Parathyroid adenoma (tissue), 2 donors: ENCODE data around the gene NTN3.
"Not testable (repeated sequence)": the region's sequence is repeated elsewhere in the genome, so short reads cannot be mapped to it uniquely, and the experiment has no call there.

ENCODE experiments used
- H2AFZ ChIP-seq: fragments of 300-600 bp; sonication (generic); one replicate; pipeline ENCODE4 v1.7.0; 2017; ENCODE audit warnings: antibody characterized with exemption, mild to moderate bottlenecking
- H3K27ac ChIP-seq: fragments of 300-600 bp; sonication (generic); one replicate; pipeline ENCODE4 v1.7.0; 2017
- H3K27me3 ChIP-seq: fragments of 300-600 bp; sonication (generic); one replicate; pipeline ENCODE4 v1.7.0; 2017; ENCODE audit warnings: low read length; ENCODE audit not compliant: control insufficient read depth, insufficient read depth
- H3K36me3 ChIP-seq: fragments of 300-600 bp; sonication (generic); one replicate; pipeline ENCODE4 v1.7.0; 2017; ENCODE audit warnings: low read length; ENCODE audit not compliant: control insufficient read depth, insufficient read depth
- H3K4me1 ChIP-seq: fragments of 300-600 bp; sonication (generic); one replicate; pipeline ENCODE4 v1.7.0; 2017; ENCODE audit warnings: control low read depth
- H3K4me2 ChIP-seq: fragments of 300-600 bp; sonication (generic); one replicate; pipeline ENCODE4 v1.7.0; 2017; ENCODE audit warnings: low read length
- H3K4me3 ChIP-seq: fragments of 300-600 bp; sonication (generic); one replicate; pipeline ENCODE4 v1.7.0; 2017; ENCODE audit warnings: low read depth, low read length
- H3K79me2 ChIP-seq: fragments of 300-600 bp; sonication (generic); one replicate; pipeline ENCODE4 v1.7.0; 2017; ENCODE audit warnings: control low read depth
- H3K9ac ChIP-seq: fragments of 300-600 bp; sonication (generic); one replicate; pipeline ENCODE4 v1.7.0; 2017; ENCODE audit warnings: mild to moderate bottlenecking
- H3K9me3 ChIP-seq: fragments of 300-600 bp; sonication (generic); one replicate; pipeline ENCODE4 v1.7.0; 2017; ENCODE audit warnings: low read length; ENCODE audit not compliant: control insufficient read depth
- CTCF ChIP-seq: fragments of 300-600 bp; sonication (generic); IDR thresholded peaks from one replicate; pipeline ENCODE4 v1.7.0; 2017; ENCODE audit warnings: antibody characterized with exemption, mild to moderate bottlenecking
- donor health status: primary hyperparathyroidism.

The NTN3 gene

GRCh38 chr16:2436110-2436509 is 35.0 kb upstream of the NTN3 start:
- H3K9ac ChIP-seq: no peak overlapping the region
- no peaks in the 10 kb centered on the region for H3K4me1 ChIP-seq
- no peak overlapping the region for H3K4me2 ChIP-seq
- H3K79me2 ChIP-seq: no peaks in the 10 kb centered on the region
- no peak for TF ChIP-seq CTCF
- no peaks in the 10 kb centered on the region for H3K9me3 ChIP-seq
- H3K36me3 ChIP-seq: no peaks in the 10 kb centered on the region
- H2AFZ ChIP-seq: no peak overlapping the region
- no peak overlapping the region for H3K4me3 ChIP-seq
- H3K27me3 ChIP-seq: no peaks in the 10 kb centered on the region
- H3K27ac ChIP-seq: no peak overlapping the region

GRCh38 chr16:2437032-2437790 is 33.9 kb upstream of the NTN3 start:
- no peaks in the 10 kb centered on the region for H3K36me3 ChIP-seq

DNA sequence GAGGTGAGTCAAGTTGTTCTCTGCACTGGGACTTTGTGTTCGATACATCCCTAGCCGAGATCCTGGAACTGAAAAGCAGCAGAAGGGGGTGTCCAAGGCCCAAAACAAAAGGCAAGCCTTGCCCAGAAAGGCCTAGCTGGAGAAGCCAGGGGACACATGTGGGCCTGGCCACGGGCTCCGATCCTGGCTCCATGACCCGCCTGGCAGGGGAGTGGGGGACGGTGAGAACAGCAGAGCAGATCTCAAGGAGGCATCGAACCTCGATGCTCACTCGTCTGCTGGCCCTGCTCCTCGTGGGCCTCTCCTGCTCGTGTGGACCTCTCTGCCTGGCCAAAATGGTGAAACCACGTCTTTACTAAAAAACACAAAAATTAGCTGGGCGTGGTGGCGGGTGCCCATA is 33.0 kb upstream of the NTN3 start:
- TF ChIP-seq CTCF: no peak
- Histone ChIP-seq H3K9ac (no peak overlapping the region), H2AFZ (no peak overlapping the region), H3K36me3 (no peaks in the 10 kb centered on the region), H3K4me2 (no peak overlapping the region), H3K4me1 (no peaks in the 10 kb centered on the region), H3K4me3 (no peak overlapping the region), H3K27me3 (no peaks in the 10 kb centered on the region), H3K79me2 (no peaks in the 10 kb centered on the region), H3K9me3 (no peaks in the 10 kb centered on the region), H3K27ac (no peak overlapping the region)

More at GRCh38 chr16:2437032-2437790, 33.9 kb upstream of the NTN3 start:
- no peaks in the 10 kb centered on the region for H3K9me3 ChIP-seq
- H3K4me2 ChIP-seq: no peak overlapping the region
- H3K27ac ChIP-seq: no peak overlapping the region
- H3K9ac ChIP-seq: no peak overlapping the region
- H3K27me3 ChIP-seq: no peaks in the 10 kb centered on the region
- no peaks in the 10 kb centered on the region for H3K79me2 ChIP-seq
- H3K4me3 ChIP-seq: no peak overlapping the region
- no peaks in the 10 kb centered on the region for H3K4me1 ChIP-seq
- H2AFZ ChIP-seq: no peak overlapping the region
- no peak for TF ChIP-seq CTCF

DNA sequence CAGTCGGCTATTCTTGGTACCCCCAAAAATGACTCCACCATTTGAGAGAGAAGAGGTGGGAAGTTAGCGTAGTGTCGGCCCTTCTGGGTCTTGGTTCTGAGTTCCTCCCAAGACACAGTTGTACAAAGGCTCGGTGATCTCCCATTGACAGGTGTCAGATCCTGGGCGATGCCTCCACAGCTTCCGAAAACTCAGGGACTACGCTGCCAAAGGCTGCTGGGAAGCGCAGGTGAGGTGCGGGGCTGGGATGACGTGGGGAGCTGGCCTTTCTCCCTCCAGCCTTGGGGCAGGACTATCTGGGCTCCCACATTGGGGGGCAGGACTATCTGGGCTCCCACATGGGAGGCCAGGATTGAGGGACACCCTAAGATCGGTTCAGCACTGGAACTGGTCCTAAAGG is 31.5 kb upstream of the NTN3 start:
- Histone ChIP-seq H3K27me3 (no peaks in the 10 kb centered on the region), H3K9me3 (no peaks in the 10 kb centered on the region), H3K27ac (no peak overlapping the region), H3K4me1 (no peaks in the 10 kb centered on the region), H3K79me2 (no peaks in the 10 kb centered on the region), H3K4me2 (no peak overlapping the region), H3K4me3 (no peak overlapping the region), H2AFZ (no peak overlapping the region), H3K9ac (no peak overlapping the region), H3K36me3 (no peaks in the 10 kb centered on the region)
- no peak for TF ChIP-seq CTCF

GRCh38 chr16:2441143-2441804 is 29.8 kb upstream of the NTN3 start:
- not testable (repeated sequence) for H3K9me3 ChIP-seq, H2AFZ ChIP-seq, H3K79me2 ChIP-seq, H3K27me3 ChIP-seq, H3K36me3 ChIP-seq, H3K4me1 ChIP-seq, H3K4me2 ChIP-seq, H3K9ac ChIP-seq, H3K4me3 ChIP-seq, H3K27ac ChIP-seq
